SJCRH30 (cell line): ENCODE data around the gene C1QTNF8. TPM values are rescaled to one million over a fixed set of nuclear protein-coding genes. Genes with fewer than 3 reads are reported as not detected.
A peak's percentile ranks its signal among the peaks of the same experiment; 100 is the strongest.

Experiments
- DNase-seq, 2 experiments: peaks; one replicate each; pipeline ENCODE4 v3.0.0-alpha.2; 2015 to 2020
- H3K27ac ChIP-seq: fragments of 250-450 bp; sonication (Bioruptor Pico); 2 replicates; pipeline ENCODE4 v1.5.1; 2020; ENCODE audit warnings: mild to moderate bottlenecking, moderate library complexity
- H3K27me3 ChIP-seq: fragments of 250-450 bp; sonication (Bioruptor Pico); 2 replicates; pipeline ENCODE4 v1.5.1; 2020; ENCODE audit warnings: mild to moderate bottlenecking, moderate library complexity
- H3K36me3 ChIP-seq: fragments of 250-450 bp; sonication (Bioruptor Pico); 2 replicates; pipeline ENCODE4 v1.5.1; 2020; ENCODE audit warnings: mild to moderate bottlenecking, moderate library complexity
- H3K4me1 ChIP-seq: fragments of 250-450 bp; sonication (Bioruptor Pico); 2 replicates; pipeline ENCODE4 v1.5.1; 2020; ENCODE audit warnings: mild to moderate bottlenecking, moderate library complexity
- H3K4me3 ChIP-seq: fragments of 250-450 bp; sonication (Bioruptor Pico); 2 replicates; pipeline ENCODE4 v1.5.1; 2020; ENCODE audit warnings: mild to moderate bottlenecking, moderate library complexity
- H3K9me3 ChIP-seq: fragments of 250-450 bp; sonication (Bioruptor Pico); replicated peaks from 2 replicates; pipeline ENCODE4 v1.5.1; 2020; ENCODE audit warnings: mild to moderate bottlenecking, moderate library complexity
- total RNA-seq: library from RNA; depleted of rRNA; stranded (reverse); fragments of >200 nt; shearing (Covaris generic); gene quantifications from 2 replicates; pipeline ENCODE4 v1.2.3, GENCODE V29; 2014

C1QTNF8 gene
- total RNA-seq, 1 experiment from 2014 or later, result not detected

DNA sequence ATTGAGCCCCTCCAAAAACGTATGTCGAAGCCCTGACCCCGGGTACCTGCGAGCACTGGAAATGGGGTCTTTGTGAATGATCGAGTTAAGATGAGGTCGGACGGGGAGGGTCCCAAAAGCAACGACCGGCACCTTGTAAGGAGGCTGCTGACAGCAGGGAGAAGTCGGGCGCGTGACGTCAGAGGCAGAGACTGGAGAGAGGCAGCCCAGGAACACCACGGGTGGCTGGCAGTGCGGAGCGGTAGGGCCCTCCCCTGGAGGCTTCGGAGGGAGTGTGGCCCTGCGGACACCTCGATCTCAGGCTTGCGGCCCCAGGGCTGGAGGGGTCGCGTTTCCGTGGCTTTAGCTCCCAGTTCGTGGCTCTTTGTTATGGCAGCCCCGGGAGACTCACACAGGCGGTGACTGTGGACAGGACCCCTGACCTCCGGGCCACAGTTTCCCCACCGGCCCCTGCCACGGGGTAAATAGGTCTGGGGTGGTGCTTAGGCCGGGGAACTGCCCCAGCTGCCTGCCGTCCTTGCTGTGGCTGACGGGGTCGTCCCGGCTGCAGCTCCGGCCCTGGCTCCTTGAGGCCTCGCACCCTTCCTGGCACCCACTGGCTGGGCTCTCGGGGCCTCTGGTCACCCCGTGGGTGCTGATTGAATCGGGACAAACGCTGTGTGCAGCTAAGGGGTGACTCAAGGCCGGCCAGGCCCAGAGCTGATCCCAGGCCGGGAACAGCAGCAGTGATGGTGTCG lies 34.1 kb downstream of the C1QTNF8 start:
- peaks cover 12% of the 10 kb centered on the region for H3K9me3 ChIP-seq
- DNase-seq, result no peak
- H3K4me3 ChIP-seq, result no peak overlapping the region
- no peaks in the 10 kb centered on the region for H3K36me3 ChIP-seq
- no peaks in the 10 kb centered on the region for H3K27me3 ChIP-seq
- no peak overlapping the region for H3K27ac ChIP-seq
- no peaks in the 10 kb centered on the region for H3K4me1 ChIP-seq

DNA sequence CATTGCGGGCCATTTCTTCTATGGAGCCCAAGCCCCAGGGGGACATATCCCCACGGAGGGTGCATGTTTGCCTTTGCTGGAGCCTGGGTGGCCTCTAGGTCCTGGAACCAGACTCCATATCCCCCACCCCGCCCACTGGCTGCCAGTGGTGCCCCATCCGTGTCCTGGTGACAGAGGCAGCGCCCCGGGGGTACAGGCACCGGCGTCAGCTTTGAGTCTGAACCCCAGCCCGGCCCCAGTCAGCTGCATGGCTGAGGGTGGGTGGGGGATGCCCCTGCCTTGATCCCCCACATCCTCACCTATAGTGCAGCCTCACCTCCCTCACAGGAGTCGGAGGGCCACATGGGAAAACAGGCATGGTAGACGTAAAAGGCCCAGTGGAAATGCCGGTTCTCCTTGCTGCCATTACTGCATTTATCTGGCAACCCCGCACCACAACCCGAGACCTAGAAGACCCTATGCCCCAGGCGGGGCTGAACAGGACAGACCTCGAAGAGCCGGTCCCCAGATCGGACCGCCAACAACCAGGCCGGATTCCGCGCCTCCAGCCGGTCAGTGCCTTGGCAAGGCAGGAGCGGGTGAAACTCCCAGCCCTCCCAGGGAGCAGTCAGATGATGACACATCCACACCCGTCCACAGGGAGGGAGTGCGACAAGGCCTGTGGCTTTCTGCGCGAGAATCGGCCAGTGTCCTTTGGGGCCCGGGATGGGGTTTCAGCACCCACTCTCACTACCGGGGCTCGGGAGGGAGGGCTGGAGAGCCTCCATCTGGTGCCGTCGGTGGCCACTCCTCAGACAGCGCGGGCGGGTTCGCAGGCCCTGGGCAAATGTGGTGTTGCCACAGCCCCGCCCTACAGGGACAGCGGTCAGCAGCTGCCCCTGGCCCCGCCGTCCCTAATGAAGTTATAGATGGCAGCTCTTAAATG lies 35.4 kb downstream of the C1QTNF8 start:
- DNase-seq, result no peak
- Histone ChIP-seq H3K27ac (no peak overlapping the region), H3K9me3 (peaks cover 13% of the 10 kb centered on the region), H3K4me3 (no peak overlapping the region), H3K27me3 (no peaks in the 10 kb centered on the region), H3K36me3 (no peaks in the 10 kb centered on the region), H3K4me1 (peaks cover under 1% of the 10 kb centered on the region; the same call in 1 of the 2 replicates)

DNA sequence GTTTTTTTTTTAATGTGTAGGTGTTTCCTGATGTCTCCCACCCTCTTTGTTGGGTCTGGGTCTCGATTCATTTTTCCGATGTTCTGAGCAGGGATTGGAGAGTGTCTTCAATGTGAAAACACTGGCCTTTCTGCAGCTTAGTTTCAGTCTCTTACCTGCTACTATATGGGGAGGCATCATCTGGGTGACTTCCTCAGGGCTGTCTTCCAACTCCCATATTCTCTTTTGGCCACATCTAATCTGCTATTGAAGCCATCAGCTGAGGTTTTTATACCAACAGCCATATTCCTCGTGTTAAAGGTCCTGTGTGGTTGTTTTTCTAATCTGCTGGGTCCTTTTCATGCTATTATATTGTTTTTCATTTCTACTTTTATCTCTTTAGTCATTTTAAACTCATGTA lies 36.7 kb downstream of the C1QTNF8 start:
- no peaks in the 10 kb centered on the region for H3K27me3 ChIP-seq
- no peak for DNase-seq
- H3K4me3 ChIP-seq, result no peak overlapping the region
- H3K27ac ChIP-seq, result no peak overlapping the region
- peaks cover 14% of the 10 kb centered on the region for H3K4me1 ChIP-seq
- peaks cover 13% of the 10 kb centered on the region for H3K9me3 ChIP-seq
- H3K36me3 ChIP-seq, result no peaks in the 10 kb centered on the region

- H3K9me3 ChIP-seq, result peaks cover 13% of the 10 kb centered on the region
- H3K27ac ChIP-seq, result no peak overlapping the region
- DNase-seq, result no peak
- no peaks in the 10 kb centered on the region for H3K36me3 ChIP-seq
- peaks cover 24% of the 10 kb centered on the region for H3K4me1 ChIP-seq
- H3K4me3 ChIP-seq, result no peak overlapping the region
- H3K27me3 ChIP-seq, result no peaks in the 10 kb centered on the region
Measured at GRCh38 chr16:1058216-1058615, 37.8 kb downstream of the C1QTNF8 start.

DNA sequence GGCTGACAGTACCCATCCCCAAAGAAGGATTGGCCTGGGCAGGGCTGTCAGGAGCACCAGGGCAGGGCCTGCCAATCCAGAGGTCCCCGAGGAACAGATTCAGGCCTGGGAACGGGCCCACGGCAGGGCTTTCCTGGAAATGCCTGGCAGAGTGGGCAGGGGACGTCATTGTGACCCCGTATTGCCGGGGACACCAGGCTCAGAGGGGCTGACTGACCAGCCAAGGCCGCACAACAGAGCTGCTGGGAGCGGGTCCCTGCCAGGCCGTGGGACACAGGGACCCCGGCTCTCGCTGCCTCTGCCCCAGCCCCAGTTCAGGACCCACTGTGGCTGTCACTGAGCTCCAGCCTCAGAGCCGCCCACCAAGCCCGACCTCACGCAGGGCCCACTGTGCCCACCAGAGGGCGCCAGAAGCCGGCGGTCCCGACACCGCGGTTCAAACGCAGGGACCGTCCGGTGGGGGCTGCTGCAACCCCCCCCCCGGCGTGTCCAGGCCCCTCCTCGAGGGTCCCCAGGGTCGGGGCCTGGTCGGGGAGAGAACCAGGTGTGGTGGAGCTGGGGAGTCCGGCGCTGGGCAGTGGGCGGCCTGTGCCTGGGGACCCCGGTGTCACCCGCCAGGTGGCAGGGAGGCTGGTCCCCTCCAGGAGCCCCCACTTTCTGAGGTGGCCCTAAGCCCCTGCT lies 38.7 kb downstream of the C1QTNF8 start:
- no peaks in the 10 kb centered on the region for H3K36me3 ChIP-seq
- peaks cover 13% of the 10 kb centered on the region for H3K9me3 ChIP-seq
- no peak overlapping the region for H3K4me3 ChIP-seq
- peaks cover 30% of the 10 kb centered on the region for H3K4me1 ChIP-seq
- no peak for DNase-seq
- H3K27ac ChIP-seq, result no peak overlapping the region
- no peaks in the 10 kb centered on the region for H3K27me3 ChIP-seq

- H3K9me3 ChIP-seq, result peaks cover 13% of the 10 kb centered on the region
- no peak overlapping the region for H3K27ac ChIP-seq
- peaks cover 36% of the 10 kb centered on the region for H3K4me1 ChIP-seq
- H3K4me3 ChIP-seq, result no peak overlapping the region
- H3K36me3 ChIP-seq, result no peaks in the 10 kb centered on the region
- DNase-seq, result no peak
- no peaks in the 10 kb centered on the region for H3K27me3 ChIP-seq
Measured at GRCh38 chr16:1056196-1056595, 39.8 kb downstream of the C1QTNF8 start.

DNA sequence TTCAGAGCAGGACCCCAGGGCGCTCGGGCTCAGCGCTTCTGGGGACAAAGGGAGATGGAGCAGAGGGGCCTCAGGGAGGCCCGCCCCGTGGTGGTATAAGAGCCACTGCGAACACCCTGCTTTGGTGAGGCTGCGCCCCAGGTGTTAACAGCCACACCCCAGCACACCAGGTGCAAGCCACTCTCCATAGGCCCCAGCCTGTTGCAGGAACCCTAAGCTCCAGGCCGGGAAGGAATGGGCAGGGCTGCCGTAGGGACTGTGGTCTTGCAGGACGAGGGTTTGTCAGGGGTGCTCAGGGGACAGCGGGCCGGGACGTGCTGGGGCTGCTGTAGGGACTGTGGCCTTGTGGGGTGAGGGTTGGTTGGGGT lies 40.5 kb downstream of the C1QTNF8 start:
- no peak for DNase-seq
- Histone ChIP-seq H3K4me1 (peaks cover 36% of the 10 kb centered on the region), H3K27ac (peak overlapping the region; percentile 64), H3K9me3 (peaks cover 13% of the 10 kb centered on the region), H3K27me3 (no peaks in the 10 kb centered on the region), H3K36me3 (no peaks in the 10 kb centered on the region), H3K4me3 (no peak overlapping the region)

DNA sequence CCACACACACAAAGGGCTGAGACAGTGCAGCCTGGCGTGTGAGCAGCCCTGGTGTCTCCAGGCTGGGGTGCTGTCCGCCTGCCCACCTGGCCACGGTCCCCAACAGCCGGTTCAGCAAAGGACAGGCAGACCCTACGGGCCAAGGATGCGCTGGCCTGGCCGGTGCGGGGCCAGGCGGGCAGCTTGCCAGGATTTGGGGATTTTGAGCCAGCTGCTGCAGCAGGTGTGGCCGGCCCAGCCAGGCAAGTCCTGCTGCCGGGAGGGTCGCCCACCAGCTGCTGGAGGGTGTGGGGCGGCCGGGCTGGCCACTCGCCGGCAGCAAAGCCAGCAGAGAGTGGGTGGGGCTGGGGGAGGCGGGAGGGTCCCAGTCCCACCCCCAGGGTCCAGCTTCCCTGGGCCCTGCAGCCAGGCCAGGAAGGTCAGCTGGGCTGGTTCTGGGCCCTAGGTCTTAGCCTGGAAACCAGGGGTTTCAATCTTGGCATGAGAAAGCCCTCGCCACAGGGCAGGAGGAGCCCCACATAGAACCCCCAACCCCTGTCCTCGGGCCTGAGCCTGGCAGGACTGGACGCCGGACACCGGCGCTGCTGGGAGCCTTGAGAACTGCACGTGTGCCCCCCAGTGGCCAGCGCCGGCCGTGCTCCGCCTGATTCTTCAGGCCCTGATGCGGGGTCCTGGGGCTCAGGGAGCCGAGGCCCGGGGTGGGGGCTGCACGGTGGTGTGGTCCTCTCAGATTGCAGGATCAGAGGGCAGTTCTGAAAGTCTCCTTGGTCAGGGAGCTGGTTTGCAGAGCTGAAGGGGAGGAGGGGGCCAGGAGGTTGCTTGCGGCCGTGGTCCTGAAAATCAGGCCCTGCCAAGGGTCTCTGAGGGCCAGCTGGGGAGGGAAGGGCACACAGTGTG lies 41.1 kb downstream of the C1QTNF8 start:
- peak; percentile 93 for DNase-seq
- H3K4me1 ChIP-seq, result peaks cover 41% of the 10 kb centered on the region
- H3K27me3 ChIP-seq, result no peaks in the 10 kb centered on the region
- peak overlapping the region; percentile 64 for H3K27ac ChIP-seq
- H3K4me3 ChIP-seq, result peak overlapping the region; percentile 3; the same call in 1 of the 2 replicates
- H3K9me3 ChIP-seq, result peaks cover 13% of the 10 kb centered on the region
- H3K36me3 ChIP-seq, result no peaks in the 10 kb centered on the region

DNA sequence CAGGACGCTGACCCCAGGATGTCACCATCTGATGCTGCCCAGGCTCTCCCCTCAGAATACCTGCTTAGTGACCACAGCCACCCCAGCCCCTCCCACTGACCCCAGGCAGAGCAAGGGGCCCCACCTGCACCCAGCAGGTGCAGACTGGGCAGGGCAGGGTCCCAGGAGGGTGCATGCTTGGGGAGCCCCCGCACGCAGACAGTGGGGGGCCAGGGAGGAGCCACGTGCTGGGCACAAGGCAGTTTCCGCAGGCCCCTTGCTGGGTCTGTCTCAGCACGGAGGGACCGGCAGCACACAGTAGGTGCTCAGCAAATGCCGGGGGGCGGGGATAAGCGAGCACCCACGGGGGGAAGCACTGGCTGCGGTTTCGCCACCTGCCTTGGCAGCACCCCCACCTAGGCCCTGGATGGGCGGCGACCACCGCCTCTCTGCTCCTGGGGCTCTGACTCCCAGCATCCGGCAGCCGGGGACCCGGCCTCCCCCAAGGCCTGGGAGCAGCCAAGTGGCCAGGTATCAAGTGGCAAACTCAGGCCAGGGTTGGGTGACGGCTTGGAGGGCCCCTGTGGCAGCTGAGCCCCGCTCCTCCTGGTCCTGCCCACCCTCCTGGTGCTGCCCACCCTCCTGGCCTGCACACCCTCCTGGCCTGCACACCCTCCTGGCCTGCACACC lies 42.2 kb downstream of the C1QTNF8 start:
- Histone ChIP-seq H3K9me3 (peaks cover 6% of the 10 kb centered on the region), H3K36me3 (no peaks in the 10 kb centered on the region), H3K4me3 (no peak overlapping the region; the same call in 1 of the 2 replicates), H3K27ac (peak overlapping the region; percentile 64), H3K27me3 (no peaks in the 10 kb centered on the region), H3K4me1 (peaks cover 52% of the 10 kb centered on the region)
- peak; percentile 57 to 60 for DNase-seq

- peak overlapping the region; percentile 6; the same call in 1 of the 2 replicates for H3K4me3 ChIP-seq
- no peaks in the 10 kb centered on the region for H3K36me3 ChIP-seq
- H3K27me3 ChIP-seq, result no peaks in the 10 kb centered on the region
- peak; percentile 97 to 98 for DNase-seq
- H3K9me3 ChIP-seq, result 0 out of 2 replicates have a peak, but pooled peaks cover 4% of the 10 kb centered on the region
- H3K27ac ChIP-seq, result peak overlapping the region; percentile 64
- peaks cover 57% of the 10 kb centered on the region for H3K4me1 ChIP-seq
Measured at GRCh38 chr16:1053121-1053521, 42.9 kb downstream of the C1QTNF8 start.

- H3K4me1 ChIP-seq, result peaks cover 61% of the 10 kb centered on the region
- peak overlapping the region; percentile 6; the same call in 1 of the 2 replicates for H3K4me3 ChIP-seq
- H3K36me3 ChIP-seq, result no peaks in the 10 kb centered on the region
- 0 out of 2 replicates have a peak, but pooled peaks cover 4% of the 10 kb centered on the region for H3K9me3 ChIP-seq
- no peak for DNase-seq
- peak overlapping the region; percentile 64 for H3K27ac ChIP-seq
- no peaks in the 10 kb centered on the region for H3K27me3 ChIP-seq
Measured at GRCh38 chr16:1052721-1053120, 43.3 kb downstream of the C1QTNF8 start.

DNA sequence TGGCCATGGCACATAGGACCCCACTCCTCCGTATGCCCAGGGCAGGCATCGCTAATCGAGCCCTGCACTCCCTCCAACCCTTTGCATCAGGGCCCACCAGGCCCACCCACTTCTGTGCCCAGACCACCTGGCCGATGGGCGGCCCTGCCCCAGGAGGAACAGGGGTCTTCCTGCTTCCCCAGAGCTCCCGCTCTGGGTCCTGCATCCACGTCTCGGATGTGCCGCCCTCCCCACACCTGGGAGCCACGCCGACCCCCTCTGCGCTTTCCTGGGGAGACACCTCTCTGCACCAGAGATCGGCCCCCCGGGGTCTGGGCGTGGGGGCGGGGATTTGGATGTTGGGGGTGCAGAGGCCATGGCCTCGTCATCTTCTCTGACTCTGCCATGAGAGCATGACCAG lies 44.6 kb downstream of the C1QTNF8 start:
- Histone ChIP-seq H3K27me3 (no peaks in the 10 kb centered on the region), H3K9me3 (no peaks in the 10 kb centered on the region), H3K4me3 (no peak overlapping the region), H3K36me3 (no peaks in the 10 kb centered on the region), H3K4me1 (peaks cover 70% of the 10 kb centered on the region), H3K27ac (no peak overlapping the region)
- no peak for DNase-seq

DNA sequence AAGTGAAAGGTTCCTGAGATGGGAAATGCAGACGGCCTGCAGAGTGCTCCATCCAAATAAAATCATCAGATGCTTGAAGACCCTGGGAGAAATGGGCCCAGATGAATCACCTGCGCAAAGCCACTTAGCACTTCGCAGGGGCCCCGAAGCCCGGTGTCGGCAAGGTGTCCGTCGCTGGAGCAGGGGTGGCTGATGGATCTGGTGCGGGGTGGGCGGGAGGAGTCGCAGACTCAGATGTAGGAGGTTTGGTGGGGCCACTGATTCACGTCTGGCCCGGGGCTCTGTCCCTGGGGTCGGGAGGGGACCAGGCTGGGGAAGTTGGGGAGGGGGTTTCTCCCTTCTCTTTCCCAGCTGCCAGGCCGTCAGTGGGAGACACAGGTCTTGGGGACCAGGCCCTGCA lies 45.1 kb downstream of the C1QTNF8 start:
- DNase-seq, result no peak
- H3K9me3 ChIP-seq, result no peaks in the 10 kb centered on the region
- no peaks in the 10 kb centered on the region for H3K36me3 ChIP-seq
- no peak overlapping the region for H3K27ac ChIP-seq
- no peak overlapping the region for H3K4me3 ChIP-seq
- no peaks in the 10 kb centered on the region for H3K27me3 ChIP-seq
- peaks cover 76% of the 10 kb centered on the region for H3K4me1 ChIP-seq
